Measurements from ENCODE around the gene GPR155. TPM values are rescaled to one million over a fixed set of nuclear protein-coding genes. Genes with fewer than 3 reads are reported as not detected.

Gene GPR155
- polyA plus RNA-seq, 1 donor (not counting 4 experiments of a cell fraction or from before 2014, with no cell fraction given): 15.7 TPM

GRCh38 chr2:174454566-174454965, 32.3 kb downstream of the GPR155 start:
- H4K20me1 ChIP-seq (ENCODE audit: control insufficient read depth, extremely low read depth, insufficient read depth, low read length): no peaks in the 10 kb centered on the region
- H3K4me3 ChIP-seq (ENCODE audit: control insufficient read depth in 2 of 3, extremely low read depth in 1 of 3, insufficient read depth in 2 of 3, low read depth in 1 of 3, low read length in 3 of 3): no peak overlapping the region
- no peaks in the 10 kb centered on the region for H3K4me1 ChIP-seq (ENCODE audit: control insufficient read depth, extremely low read depth, insufficient read depth, low read length)
- no peak for DNase-seq (ENCODE audit: low read depth, low spot score)
- no peaks in the 10 kb centered on the region for H3K27me3 ChIP-seq (ENCODE audit: control insufficient read depth, extremely low read depth, insufficient read depth, low read length)
- H3K9me1 ChIP-seq (ENCODE audit: control insufficient read depth, extremely low read depth, insufficient read depth, low read length): no peaks in the 10 kb centered on the region
- no peaks in the 10 kb centered on the region for H3K79me2 ChIP-seq (ENCODE audit: control insufficient read depth, insufficient read depth, low read length)
- no peak for TF ChIP-seq CTCF (optimal IDR thresholded peaks at IDR 0.05 in 1 of 3, IDR thresholded peaks at IDR 0.05 in 1 of 3, conservative IDR thresholded peaks at IDR 0.05 in 1 of 3; ENCODE audit: extremely low read depth in 1 of 3, insufficient read depth in 2 of 3, low read length in 3 of 3)
- no peak for TF ChIP-seq EZH2 (IDR thresholded peaks at IDR 0.05; ENCODE audit: low read length)
- H3K9me3 ChIP-seq (ENCODE audit: control insufficient read depth, low read depth, low read length): no peaks in the 10 kb centered on the region
- H3K27ac ChIP-seq (ENCODE audit: control insufficient read depth, insufficient read depth, low read length): no peak overlapping the region
- no peak overlapping the region for H3K4me2 ChIP-seq (ENCODE audit: control insufficient read depth, extremely low read depth, insufficient read depth, low read depth, low read length)
- FAIRE-seq: no peak
- no peaks in the 10 kb centered on the region for H3K36me3 ChIP-seq (ENCODE audit: control insufficient read depth in 2 of 2, extremely low read depth in 1 of 2, insufficient read depth in 2 of 2, low read length in 2 of 2)
- no peak overlapping the region for H2AFZ ChIP-seq (ENCODE audit: control insufficient read depth, low read length)
- no peak overlapping the region for H3K9ac ChIP-seq (ENCODE audit: control insufficient read depth, extremely low read depth, insufficient read depth, low read length)
- dilution Hi-C loops (cut with MboI; ENCODE audit: extremely low pct_ligation_motif_present, low sequenced_read_pairs): no loop called here

GRCh38 chr2:174450021-174450816, 36.6 kb downstream of the GPR155 start:
- Histone ChIP-seq H3K9me3 (ENCODE audit: control insufficient read depth, low read depth, low read length) (no peaks in the 10 kb centered on the region), H3K9ac (ENCODE audit: control insufficient read depth, extremely low read depth, insufficient read depth, low read length) (no peak overlapping the region), H3K4me2 (ENCODE audit: control insufficient read depth, extremely low read depth, insufficient read depth, low read depth, low read length) (no peak overlapping the region), H3K4me3 (ENCODE audit: control insufficient read depth in 2 of 3, extremely low read depth in 1 of 3, insufficient read depth in 2 of 3, low read depth in 1 of 3, low read length in 3 of 3) (no peak overlapping the region), H3K27ac (ENCODE audit: control insufficient read depth, insufficient read depth, low read length) (no peak overlapping the region), H3K4me1 (ENCODE audit: control insufficient read depth, extremely low read depth, insufficient read depth, low read length) (no peaks in the 10 kb centered on the region), H4K20me1 (ENCODE audit: control insufficient read depth, extremely low read depth, insufficient read depth, low read length) (no peaks in the 10 kb centered on the region), H3K27me3 (ENCODE audit: control insufficient read depth, extremely low read depth, insufficient read depth, low read length) (no peaks in the 10 kb centered on the region), H2AFZ (ENCODE audit: control insufficient read depth, low read length) (no peak overlapping the region), H3K79me2 (ENCODE audit: control insufficient read depth, insufficient read depth, low read length) (no peaks in the 10 kb centered on the region), H3K9me1 (ENCODE audit: control insufficient read depth, extremely low read depth, insufficient read depth, low read length) (no peaks in the 10 kb centered on the region), H3K36me3 (ENCODE audit: control insufficient read depth in 2 of 2, extremely low read depth in 1 of 2, insufficient read depth in 2 of 2, low read length in 2 of 2) (no peaks in the 10 kb centered on the region)
- dilution Hi-C loops (cut with MboI; ENCODE audit: extremely low pct_ligation_motif_present, low sequenced_read_pairs): no loop called here
- FAIRE-seq (no peak), DNase-seq (ENCODE audit: low read depth, low spot score) (no peak)
- TF ChIP-seq EZH2 (IDR thresholded peaks at IDR 0.05; ENCODE audit: low read length) (no peak), CTCF (optimal IDR thresholded peaks at IDR 0.05 in 1 of 3, IDR thresholded peaks at IDR 0.05 in 1 of 3, conservative IDR thresholded peaks at IDR 0.05 in 1 of 3; ENCODE audit: extremely low read depth in 1 of 3, insufficient read depth in 2 of 3, low read length in 3 of 3) (no peak)

Data from keratinocyte (primary cell).